ENCODE data around the gene SYF2.

The SYF2 gene

DNA sequence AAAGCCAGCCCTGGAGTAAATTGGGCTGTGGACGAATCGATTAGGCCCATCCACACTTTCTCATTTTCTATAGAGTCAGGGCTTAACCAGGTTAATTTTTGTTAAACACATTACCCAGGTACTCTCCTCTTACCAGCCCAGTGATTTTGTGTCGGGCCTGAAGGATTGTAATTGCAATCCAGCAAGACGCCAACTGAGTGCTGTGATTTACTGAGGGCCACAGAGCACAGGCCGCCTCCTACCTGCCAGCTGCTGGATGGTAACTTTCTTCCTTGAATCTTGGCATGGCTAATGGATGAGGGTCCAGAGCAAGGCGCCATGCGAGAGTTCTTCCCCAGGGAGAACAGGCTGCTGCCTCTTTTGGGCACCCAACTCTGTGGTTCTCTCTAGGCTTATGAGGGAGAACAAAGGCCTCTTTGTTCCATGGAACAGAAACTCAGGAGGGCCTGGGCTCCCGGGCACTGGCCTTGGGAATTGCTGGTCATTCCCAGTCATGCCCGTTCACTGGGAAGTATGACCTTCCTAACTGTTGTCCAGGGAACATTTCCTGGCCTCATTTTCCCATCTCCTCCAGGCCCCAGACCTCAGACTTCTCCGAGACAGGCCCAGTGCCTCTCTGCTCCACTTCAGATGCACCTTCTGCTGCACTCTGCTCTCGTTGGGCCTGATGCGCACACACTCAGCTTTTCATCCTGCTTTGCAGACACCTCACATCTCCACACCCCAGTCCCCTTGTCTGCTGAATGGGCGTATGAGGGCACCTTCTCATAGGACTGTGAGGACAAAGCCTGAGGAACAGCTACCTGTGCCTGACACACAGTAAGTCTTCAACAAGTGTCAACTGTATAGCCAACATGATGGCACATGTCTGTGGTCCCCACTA is 57.3 kb downstream of the SYF2 start:
- no peak for DNase-seq (ENCODE audit: low spot score)
- TF ChIP-seq, protein P1, sequence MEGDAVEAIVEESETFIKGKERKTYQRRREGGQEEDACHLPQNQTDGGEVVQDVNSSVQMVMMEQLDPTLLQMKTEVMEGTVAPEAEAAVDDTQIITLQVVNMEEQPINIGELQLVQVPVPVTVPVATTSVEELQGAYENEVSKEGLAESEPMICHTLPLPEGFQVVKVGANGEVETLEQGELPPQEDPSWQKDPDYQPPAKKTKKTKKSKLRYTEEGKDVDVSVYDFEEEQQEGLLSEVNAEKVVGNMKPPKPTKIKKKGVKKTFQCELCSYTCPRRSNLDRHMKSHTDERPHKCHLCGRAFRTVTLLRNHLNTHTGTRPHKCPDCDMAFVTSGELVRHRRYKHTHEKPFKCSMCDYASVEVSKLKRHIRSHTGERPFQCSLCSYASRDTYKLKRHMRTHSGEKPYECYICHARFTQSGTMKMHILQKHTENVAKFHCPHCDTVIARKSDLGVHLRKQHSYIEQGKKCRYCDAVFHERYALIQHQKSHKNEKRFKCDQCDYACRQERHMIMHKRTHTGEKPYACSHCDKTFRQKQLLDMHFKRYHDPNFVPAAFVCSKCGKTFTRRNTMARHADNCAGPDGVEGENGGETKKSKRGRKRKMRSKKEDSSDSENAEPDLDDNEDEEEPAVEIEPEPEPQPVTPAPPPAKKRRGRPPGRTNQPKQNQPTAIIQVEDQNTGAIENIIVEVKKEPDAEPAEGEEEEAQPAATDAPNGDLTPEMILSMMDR (conservative IDR thresholded peaks at IDR 0.05; ENCODE audit: low read depth) = no peak
- ChIA-PET CTCF (no interaction called here), POLR2A (ENCODE audit: low non-redundant PET) (no interaction called here)
- H3K27ac ChIP-seq = no peak overlapping the region

DNA sequence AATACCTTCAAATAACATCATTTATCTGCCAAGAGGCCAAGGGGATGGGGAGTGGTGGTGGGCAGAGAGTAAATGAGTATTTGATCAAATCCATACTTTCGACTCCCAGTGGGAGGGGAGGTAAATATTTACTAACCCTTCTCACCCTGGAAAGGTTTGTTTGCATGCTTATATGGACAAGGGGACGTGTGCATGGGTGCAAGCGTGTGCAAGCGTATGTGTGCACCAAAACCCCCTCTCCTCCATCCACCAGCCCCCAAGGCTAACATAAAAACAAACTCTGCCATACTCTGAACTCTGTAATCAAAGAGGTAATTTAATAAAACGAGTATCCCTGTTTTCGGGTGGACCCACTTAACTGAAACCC is 58.0 kb downstream of the SYF2 start:
- TF ChIP-seq, protein P1 (conservative IDR thresholded peaks at IDR 0.05; ENCODE audit: low read depth) = no peak
- ChIA-PET CTCF (no interaction called here), POLR2A (ENCODE audit: low non-redundant PET) (no interaction called here)
- DNase-seq (ENCODE audit: low spot score) = no peak
- no peak overlapping the region for H3K27ac ChIP-seq

DNA sequence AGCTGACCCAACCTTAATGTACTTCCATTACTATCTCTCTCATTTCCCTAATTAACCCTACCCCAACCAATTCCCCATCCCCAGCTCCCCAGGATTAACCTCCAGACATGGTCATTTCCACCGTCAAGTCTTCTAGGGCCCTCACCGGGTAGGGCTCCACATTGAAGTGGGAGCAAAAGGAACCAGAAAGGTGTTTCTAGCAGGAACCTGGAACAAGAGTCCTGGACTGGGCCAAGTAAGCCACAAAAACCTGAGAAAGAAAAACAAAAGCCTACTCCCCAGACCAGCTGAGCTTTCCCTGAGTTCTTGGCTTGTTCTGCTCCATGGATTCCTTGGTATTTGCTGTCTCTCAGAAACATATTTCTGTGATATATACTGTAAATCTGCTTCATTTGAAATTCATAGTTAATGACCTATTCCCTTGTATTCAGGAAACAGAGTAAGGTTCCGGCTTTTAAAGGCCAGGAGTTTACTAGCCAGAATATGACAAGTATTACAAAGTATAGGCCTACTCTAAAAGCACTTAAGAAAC is 58.4 kb downstream of the SYF2 start:
- DNase-seq (ENCODE audit: low spot score) = no peak
- H3K27ac ChIP-seq = no peak overlapping the region
- ChIA-PET CTCF (no interaction called here), POLR2A (ENCODE audit: low non-redundant PET) (no interaction called here)
- TF ChIP-seq, protein P1 (conservative IDR thresholded peaks at IDR 0.05; ENCODE audit: low read depth) = no peak

Measured in RWPE1 (cell line).